HepG2 (cell line): ENCODE results near the gene FHIP2A. TPM values are rescaled to one million over a fixed set of nuclear protein-coding genes. Genes with fewer than 3 reads are reported as not detected.

ENCODE experiments used
- ATAC-seq: fragments of 200-7000 bp; cut with Tn5 transposase; 3 replicates; pipeline ENCODE4 v1.9.1; 2020; ENCODE audit warnings: mild to moderate bottlenecking, moderate library complexity
- BruUV-seq: library from RNA; stranded (reverse); fragments of 400-500 nt; replicated peaks from 2 replicates; lab custom pipeline; 2021; lab: Mats Ljungman, UMichigan
- CTCF ChIA-PET: fragments of 300-600 bp; formaldehyde crosslinking; extraction: SDS; loops from one replicate; lab custom pipeline; 2021; ENCODE audit warnings: low total read pairs, inconsistent platforms, low intra/inter-chr PET ratio; lab: Yijun Ruan, JAX
- POLR2A ChIA-PET: fragments of 350-600 bp; sonication (Branson Sonifier 250); formaldehyde crosslinking; loops from one replicate; lab custom pipeline; 2020; ENCODE audit warnings: antibody characterized with exemption, inconsistent platforms; lab: Yijun Ruan, JAX
- DNase-seq: peaks from one replicate; pipeline ENCODE4 v3.0.0-alpha.2; 2015; ENCODE audit warnings: low spot score
- FAIRE-seq: peaks from 3 replicates; lab custom pipeline; 2011; peaks lifted over from hg19 to GRCh38; lab: Jason Lieb, UNC
- H2AFZ ChIP-seq: one replicate; pipeline ENCODE4 v1.6.1; 2011; ENCODE audit warnings: low read length, inconsistent platforms
- H3K27ac ChIP-seq: fragments of 300-600 bp; 3 replicates; pipeline ENCODE4 v1.8.0; 2011; ENCODE audit warnings: mixed run types, mild to moderate bottlenecking, mixed read lengths, low read length, inconsistent platforms; ENCODE audit not compliant: insufficient read depth; ENCODE audit errors: extremely low read length
- H3K27me3 ChIP-seq, 2 experiments: fragments of 200-600 bp in 1 of 2; 2 replicates in 1 of 2; 3 replicates in 1 of 2; pipeline versions ENCODE4 v1.6.0 to v1.8.0; 2011; ENCODE audit warnings: low read length in 2 of 2, mild to moderate bottlenecking in 2 of 2, moderate library complexity in 2 of 2, inconsistent platforms in 1 of 2; ENCODE audit not compliant: insufficient read depth in 2 of 2, control insufficient read depth in 1 of 2
- H3K36me3 ChIP-seq, 2 experiments: fragments of 200-600 bp in 1 of 2; replicated peaks in 1 of 2; 2 replicates in 1 of 2; 3 replicates in 1 of 2; pipeline versions ENCODE4 v1.5.1 to v1.8.0; 2011; ENCODE audit warnings: low read length in 2 of 2, inconsistent platforms in 1 of 2; ENCODE audit not compliant: insufficient read depth in 2 of 2, control insufficient read depth in 1 of 2
- H3K4me1 ChIP-seq: 2 replicates; pipeline ENCODE4 v1.5.1; 2012; ENCODE audit warnings: low read length, inconsistent platforms; ENCODE audit not compliant: insufficient read depth
- H3K4me2 ChIP-seq: 2 replicates; pipeline ENCODE4 v1.6.0; 2011; ENCODE audit warnings: low read depth, low read length, inconsistent platforms
- H3K4me3 ChIP-seq, 3 experiments: fragments of 200-600 bp in 1 of 3; sonication (generic), shearing (Covaris generic) in 1 of 3; replicated peaks in 1 of 3; 2 replicates each; pipeline ENCODE4 v1.5.1; 2011 to 2016; ENCODE audit warnings: low read length in 3 of 3, inconsistent platforms in 2 of 3, low read depth in 2 of 3, mild to moderate bottlenecking in 2 of 3, control low read depth in 1 of 3, mixed read lengths in 1 of 3; ENCODE audit not compliant: insufficient read depth in 1 of 3
- H3K79me2 ChIP-seq: one replicate; pipeline ENCODE4 v1.6.1; 2011; ENCODE audit warnings: low read length, inconsistent platforms; ENCODE audit not compliant: insufficient read depth
- H3K9ac ChIP-seq: 2 replicates; pipeline ENCODE4 v1.6.0; 2011; ENCODE audit warnings: mild to moderate bottlenecking, low read depth, low read length, inconsistent platforms; ENCODE audit not compliant: insufficient read depth
- H3K9me3 ChIP-seq: 2 replicates; pipeline ENCODE4 v1.5.1; 2012; ENCODE audit warnings: mild to moderate bottlenecking, low read length
- H4K20me1 ChIP-seq: 2 replicates; pipeline ENCODE4 v1.6.0; 2011; ENCODE audit warnings: inconsistent platforms, mild to moderate bottlenecking, low read length, moderate library complexity; ENCODE audit not compliant: insufficient read depth
- BCLAF1 ChIP-seq: fragments of 450-650 bp; IDR thresholded peaks from 2 replicates; pipeline ENCODE4 v1.6.1; 2017; ENCODE audit warnings: mild to moderate bottlenecking
- CEBPZ ChIP-seq: IDR thresholded peaks from 2 replicates; pipeline ENCODE4 v1.6.1; 2012; ENCODE audit warnings: low read length, improper control_type of control experiment
- ELF3 ChIP-seq: IDR thresholded peaks from 2 replicates; pipeline ENCODE4 v1.6.1; 2016; ENCODE audit warnings: missing genetic modification reagents, missing compliant biosample characterization
- KDM3A ChIP-seq: IDR thresholded peaks from 2 replicates; pipeline ENCODE4 v1.6.1; 2018; ENCODE audit warnings: low read depth, missing compliant biosample characterization
- KLF9 ChIP-seq: IDR thresholded peaks from 2 replicates; pipeline ENCODE4 v1.6.1; 2016; ENCODE audit warnings: low read depth
- NFKBIZ ChIP-seq: IDR thresholded peaks from 2 replicates; pipeline ENCODE4 v1.6.1; 2018; ENCODE audit warnings: missing genetic modification reagents, missing compliant biosample characterization
- TP53 ChIP-seq: sonication (generic); formaldehyde crosslinking; conservative IDR thresholded peaks from 2 replicates; pipeline ENCODE4 v1.4.0; 2020; ENCODE audit warnings: missing genetic modification reagents
- ZFP82 ChIP-seq: sonication (generic); formaldehyde crosslinking; IDR thresholded peaks from 2 replicates; pipeline ENCODE4 v1.5.1; 2020; ENCODE audit warnings: mild to moderate bottlenecking, missing genetic modification reagents, borderline replicate concordance
- ZNF124 ChIP-seq: sonication (generic); formaldehyde crosslinking; IDR thresholded peaks from 2 replicates; pipeline ENCODE4 v1.4.0; 2020; ENCODE audit warnings: missing genetic modification reagents
- ZNF550 ChIP-seq: sonication (generic); formaldehyde crosslinking; IDR thresholded peaks from 2 replicates; pipeline ENCODE4 v1.4.0; 2020; ENCODE audit warnings: mild to moderate bottlenecking, missing genetic modification reagents, borderline replicate concordance
- ZNF558 ChIP-seq: sonication (generic); formaldehyde crosslinking; IDR thresholded peaks from 2 replicates; pipeline ENCODE4 v1.9.0; 2022; ENCODE audit warnings: mild to moderate bottlenecking, missing genetic modification reagents, borderline replicate concordance
- ZNF572 ChIP-seq: sonication (generic); formaldehyde crosslinking; IDR thresholded peaks from 2 replicates; pipeline ENCODE4 v1.5.1; 2020; ENCODE audit warnings: mild to moderate bottlenecking, missing genetic modification reagents
- ZNF709 ChIP-seq: sonication (generic); formaldehyde crosslinking; IDR thresholded peaks from 2 replicates; pipeline ENCODE4 v1.5.0; 2020; ENCODE audit warnings: mild to moderate bottlenecking, missing genetic modification reagents
- ZNF841 ChIP-seq: sonication (generic); formaldehyde crosslinking; IDR thresholded peaks from 2 replicates; pipeline ENCODE4 v1.8.1; 2023; ENCODE audit warnings: missing genetic modification reagents, borderline replicate concordance
- WGBS: methylation state at CpG from one replicate; pipeline ENCODE4 v1.1.6; 2017; ENCODE audit warnings: low lambda C conversion rate; 5-methylcytosine and 5-hydroxymethylcytosine counted together
- in situ Hi-C: cut with HindIII; loops from 2 replicates; pipeline ENCODE4 v1.10.0; 2017; ENCODE audit warnings: low pct_unique_long_range_greater_than_20kb; ENCODE audit not compliant: extremely low pct_ligation_motif_present
- intact Hi-C: fragments of 100-400 bp; cut with micrococcal nuclease; formaldehyde crosslinking; loops from one replicate; pipeline ENCODE4 v1.10.0; 2022; ENCODE audit not compliant: unreplicated experiment
- polyA plus RNA-seq, 8 experiments: library from polyadenylated mRNA; depleted of rRNA in 3 of 8; stranded (reverse) in 7 of 8; unstranded in 1 of 8; fragments of >200 nt; fragmentation: Illumina TruSeq in 4 of 8; extraction: Trizol in 4 of 8; gene quantifications; 2 replicates each; pipeline versions ENCODE4 v1.2.1 to v1.2.3, GENCODE V29; 2011 to 2016; ENCODE audit warnings: low read depth in 4 of 8, missing spikeins in 1 of 8, mixed read lengths in 1 of 8; ENCODE audit not compliant: insufficient read depth in 1 of 8
- total RNA-seq, 5 experiments: library from RNA; depleted of rRNA; stranded (reverse); fragments of >200 nt; fragmentation: Illumina TruSeq; extraction: Trizol; gene quantifications; 2 replicates each; pipeline ENCODE4 v1.2.3, GENCODE V29; 2016; ENCODE audit warnings: low read depth in 1 of 5

FHIP2A gene
- total and polyA plus RNA-seq, 2 of the 13 experiments (the other 11 are each of a cell fraction or from before 2014, with no cell fraction given), result 6.5 to 8.3 TPM

GRCh38 chr10:114819322-114819721 lies 2.3 kb upstream of the FHIP2A start:
- ChIA-PET POLR2A (no interaction called here), CTCF (no interaction called here)
- in situ Hi-C loops, result no loop called here
- 13% methylated on average over 1 of the region's 1 CpG for WGBS
- peaks cover 9% of the 10 kb centered on the region for H3K4me1 ChIP-seq
- H3K27me3 ChIP-seq, result no peaks in the 10 kb centered on the region; a peak in 1 of 5 replicates
- peaks cover 17% of the 10 kb centered on the region for H3K79me2 ChIP-seq
- intact Hi-C loops, result no loop called here
- ATAC-seq (no peak), DNase-seq (no peak), FAIRE-seq (no peak)
- H3K9ac ChIP-seq, result no peak overlapping the region
- no peak overlapping the region for H2AFZ ChIP-seq
- H3K27ac ChIP-seq, result no peak overlapping the region
- no peak overlapping the region for H3K4me3 ChIP-seq
- no peaks in the 10 kb centered on the region for H4K20me1 ChIP-seq
- H3K36me3 ChIP-seq, result no peaks in the 10 kb centered on the region
- no peak overlapping the region for H3K4me2 ChIP-seq
- H3K9me3 ChIP-seq, result no peaks in the 10 kb centered on the region
- no TSS peak for BruUV-seq
- TF ChIP-seq ZNF550 (CRISPR knock-in tag), result no peak
- TF ChIP-seq KLF9, result no peak
- no peak for TF ChIP-seq KDM3A (CRISPR knock-in tag)
- no peak for TF ChIP-seq ZNF841 (CRISPR knock-in tag)
- TF ChIP-seq ZNF572 (CRISPR knock-in tag), result no peak
- TF ChIP-seq ZNF709 (CRISPR knock-in tag), result no peak
- TF ChIP-seq ZFP82, result no peak

GRCh38 chr10:114821915-114822443 lies 399 bp downstream of the FHIP2A start:
- peaks cover 5% of the 10 kb centered on the region; the same call in 1 of the 2 replicates for H4K20me1 ChIP-seq
- in situ Hi-C loops, result no loop called here
- peaks cover 26% of the 10 kb centered on the region for H3K4me1 ChIP-seq
- FAIRE-seq (no peak), DNase-seq (peak; percentile 6), ATAC-seq (peak; percentile 84)
- H2AFZ ChIP-seq, result no peak overlapping the region
- ChIA-PET CTCF (no interaction called here), POLR2A (interaction anchor here (2.2 kb wide), 1 partner anchor 116 kb away, joined by 13 read pairs; the partner anchor contains the start of gene TRUB1)
- peak overlapping the region; percentile 60 for H3K4me2 ChIP-seq
- intact Hi-C loops, result loop anchor here (5.0 kb wide), 1 partner anchor 55 kb away; no protein-coding TSS in a partner anchor
- peak overlapping the region; percentile 82 for H3K27ac ChIP-seq
- no peaks in the 10 kb centered on the region for H3K9me3 ChIP-seq
- no peaks in the 10 kb centered on the region; a peak in 1 of 5 replicates for H3K27me3 ChIP-seq
- BruUV-seq, result no TSS peak
- peak overlapping the region; percentile 80 to 89 (median 84) for H3K4me3 ChIP-seq
- H3K36me3 ChIP-seq, result no peaks in the 10 kb centered on the region; a peak in 1 of 5 replicates
- H3K79me2 ChIP-seq, result peaks cover 42% of the 10 kb centered on the region
- H3K9ac ChIP-seq, result peak overlapping the region; percentile 95
- WGBS, result no CpG with 5 or more reads among the region's 60 CpGs
- TF ChIP-seq BCLAF1 (no peak), CEBPZ (no peak), ELF3 (CRISPR knock-in tag) (no peak), TP53 (no peak), ZNF124 (CRISPR knock-in tag) (no peak), NFKBIZ (CRISPR knock-in tag) (no peak), ZNF558 (CRISPR knock-in tag) (no peak)
